GM08714 (cell line): Measurements from ENCODE around the gene CATSPERE.

Experiments
- H3K4me3 ChIP-seq: fragments of 200-500 bp; sonication (Bioruptor generic); 2 replicates; pipeline ENCODE4 v1.5.1; 2014; ENCODE audit warnings: mild to moderate bottlenecking, low read length, inconsistent platforms
- ZNF274 ChIP-seq: IDR thresholded peaks from 2 replicates; pipeline ENCODE4 v1.6.1; 2012; ENCODE audit warnings: mild to moderate bottlenecking, low read depth, low read length

Gene CATSPERE

DNA sequence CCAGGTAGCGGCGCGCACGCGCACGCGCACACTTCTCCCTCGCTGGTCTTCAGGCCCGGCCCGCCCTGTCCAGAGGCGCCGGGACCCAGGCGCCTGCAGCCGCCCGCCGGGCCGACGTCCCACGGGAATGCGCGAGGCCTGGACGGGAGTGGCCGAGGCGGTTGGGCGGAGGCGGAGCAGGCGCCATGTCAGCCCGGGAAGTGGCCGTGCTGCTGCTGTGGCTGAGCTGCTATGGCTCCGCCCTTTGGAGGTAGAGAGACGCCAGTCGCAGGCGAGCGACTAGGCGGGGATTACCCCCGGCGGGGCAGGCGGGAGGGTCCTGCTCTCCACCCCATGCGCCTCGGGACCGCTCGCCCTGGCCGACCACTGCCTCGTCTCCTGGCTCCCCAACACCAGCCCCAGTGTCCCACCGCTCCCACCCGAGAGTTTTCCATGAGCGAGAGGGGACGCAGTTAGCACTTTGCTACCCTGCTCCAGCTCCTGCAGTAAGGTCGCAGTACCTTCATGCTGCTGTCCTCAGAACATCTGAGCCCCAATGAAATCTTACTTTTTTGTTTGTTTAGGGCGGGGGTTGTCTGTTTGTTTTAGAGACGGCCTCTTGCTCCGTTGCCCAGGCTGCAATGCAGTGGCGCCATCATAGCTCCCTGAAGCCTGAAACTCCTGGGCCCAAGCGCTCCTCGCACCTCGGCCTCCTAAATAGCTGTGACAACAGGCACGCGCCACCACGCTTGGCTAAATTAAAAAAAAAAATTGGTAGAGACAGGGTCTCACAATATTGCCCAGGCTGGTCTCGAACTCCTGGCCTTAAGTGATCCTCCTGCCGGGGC, at the start of gene CATSPERE:
Gene CATSPERE (plus strand): TSS at position 29 of the 827 bp plus-strand sequence. CDS start 157 bp downstream, at position 186.
- H3K4me3 ChIP-seq = peak within 1 kb of the TSS; percentile 67
- no peak for TF ChIP-seq ZNF274

- no peak overlapping the region for H3K4me3 ChIP-seq
- no peak for TF ChIP-seq ZNF274
Measured at GRCh38 chr1:244412176-244412575, 48.9 kb upstream of the CATSPERE start.

- no peak overlapping the region for H3K4me3 ChIP-seq
- TF ChIP-seq ZNF274 = no peak
Measured at GRCh38 chr1:244413736-244414135, 47.3 kb upstream of the CATSPERE start.

DNA sequence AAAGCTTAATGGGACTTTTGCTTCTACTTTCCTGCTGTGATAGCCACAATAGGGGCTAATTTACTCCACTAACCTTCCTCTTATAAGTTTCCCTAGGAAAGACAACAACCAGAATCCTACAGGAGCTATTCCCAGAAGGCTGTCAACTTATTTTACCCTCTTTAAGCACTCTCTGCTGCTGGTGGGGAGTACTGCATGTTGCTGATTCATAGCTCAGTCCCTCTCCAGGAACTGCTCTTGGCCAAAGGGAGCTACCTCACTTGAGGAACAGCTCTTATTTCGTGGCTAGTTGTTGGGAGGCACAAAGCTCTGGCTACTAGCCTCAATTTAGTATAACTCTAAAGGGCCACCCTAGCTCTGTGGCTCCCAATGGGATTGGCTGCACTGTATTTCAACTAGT, 46.5 kb upstream of the CATSPERE start:
- TF ChIP-seq ZNF274 = no peak
- no peak overlapping the region for H3K4me3 ChIP-seq

- no peak for TF ChIP-seq ZNF274
- no peak overlapping the region for H3K4me3 ChIP-seq
Measured at GRCh38 chr1:244419024-244419423, 42.0 kb upstream of the CATSPERE start.

GRCh38 chr1:244422174-244422573, 38.9 kb upstream of the CATSPERE start:
- H3K4me3 ChIP-seq = no peak overlapping the region
- no peak for TF ChIP-seq ZNF274

- no peak for TF ChIP-seq ZNF274
Measured at GRCh38 chr1:244424649-244425334, 36.3 kb upstream of the CATSPERE start.

DNA sequence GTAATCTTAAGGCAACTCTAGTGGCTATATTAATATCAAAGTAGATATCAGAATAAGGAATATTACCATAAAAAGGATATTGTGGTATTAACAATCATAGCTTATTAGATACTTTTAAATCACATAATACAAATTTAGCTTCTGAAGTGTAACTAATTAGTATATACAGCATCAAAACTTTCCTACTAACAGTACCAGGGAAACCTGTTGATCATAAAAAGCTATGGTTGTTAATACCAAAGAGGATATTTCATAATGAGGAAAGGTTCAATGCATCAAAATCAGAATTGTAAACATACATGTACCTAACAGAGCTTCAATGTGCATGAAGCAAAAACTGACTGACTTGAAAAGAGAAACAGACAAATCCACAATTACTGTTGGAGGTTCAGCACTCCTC, 33.4 kb upstream of the CATSPERE start:
- H3K4me3 ChIP-seq = no peak overlapping the region
- no peak for TF ChIP-seq ZNF274

More at GRCh38 chr1:244424649-244425334, 36.3 kb upstream of the CATSPERE start:
- no peak overlapping the region for H3K4me3 ChIP-seq

DNA sequence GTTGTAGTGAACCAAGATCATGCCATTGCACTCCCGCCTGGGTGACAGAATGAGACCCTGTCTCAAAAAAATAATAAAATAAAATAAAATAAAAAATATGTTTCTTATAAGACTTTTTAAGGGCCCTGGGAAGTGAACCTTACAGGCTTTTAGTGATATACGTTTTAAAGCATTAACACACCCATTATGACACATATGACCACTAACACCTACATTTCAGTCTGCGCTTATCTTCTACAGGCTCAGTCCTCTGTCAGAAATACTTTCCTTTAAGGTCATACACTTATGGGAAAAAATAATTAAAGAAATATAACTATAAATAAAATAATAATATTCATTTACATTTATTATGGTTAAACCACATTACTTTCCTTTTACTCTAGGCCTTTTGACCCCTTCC, 31.3 kb upstream of the CATSPERE start:
- TF ChIP-seq ZNF274 = no peak
- no peak overlapping the region for H3K4me3 ChIP-seq

DNA sequence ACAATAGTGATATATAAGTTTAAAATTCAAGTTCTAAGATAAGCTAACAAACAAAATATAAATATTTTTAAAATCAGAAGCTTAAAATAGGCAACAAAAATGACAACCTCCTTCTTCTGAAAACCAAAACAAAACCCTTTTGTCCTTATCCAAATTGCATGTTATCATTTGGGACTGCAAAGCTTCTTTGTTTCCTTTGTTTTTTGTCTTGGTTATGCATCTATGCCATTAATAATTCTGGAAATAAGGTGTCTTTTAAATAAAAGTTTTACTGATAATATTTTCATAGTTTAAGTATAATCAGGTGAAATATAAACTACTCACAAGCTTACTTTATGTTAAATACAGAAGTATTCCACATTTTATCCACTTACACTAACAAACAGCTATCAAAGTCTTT, 29.9 kb upstream of the CATSPERE start:
- TF ChIP-seq ZNF274 = no peak
- no peak overlapping the region for H3K4me3 ChIP-seq

DNA sequence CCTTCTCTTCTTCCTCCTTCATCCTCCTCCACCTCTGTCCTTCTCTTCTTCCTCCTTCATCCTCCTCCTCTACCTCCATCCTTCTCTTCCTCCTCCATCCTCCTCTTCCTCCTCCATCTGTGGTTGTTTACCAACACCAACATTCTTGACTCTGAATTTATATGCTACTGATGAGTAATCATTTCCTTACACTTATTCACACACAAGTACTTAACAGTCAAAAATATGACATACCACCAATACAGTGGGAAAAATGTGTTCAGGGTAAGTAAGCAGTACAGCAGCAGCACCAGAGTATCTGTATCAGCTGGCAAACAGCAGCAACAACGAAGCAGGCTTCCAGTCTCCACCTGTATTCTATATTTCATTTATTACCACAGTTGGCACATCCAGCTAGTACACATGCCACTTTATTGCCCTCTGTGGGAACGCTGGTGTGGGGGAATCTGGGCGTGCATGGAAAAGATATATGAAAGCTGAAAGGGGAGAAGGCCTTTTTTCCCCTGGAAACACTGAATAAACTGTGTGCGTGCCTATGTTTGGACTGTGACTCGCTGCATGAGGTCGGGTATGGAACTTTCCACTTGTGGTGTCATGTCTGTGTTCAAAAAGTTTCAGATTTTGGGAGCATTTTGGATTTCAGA, 25.4 kb upstream of the CATSPERE start:
- H3K4me3 ChIP-seq = no peak overlapping the region
- no peak for TF ChIP-seq ZNF274

DNA sequence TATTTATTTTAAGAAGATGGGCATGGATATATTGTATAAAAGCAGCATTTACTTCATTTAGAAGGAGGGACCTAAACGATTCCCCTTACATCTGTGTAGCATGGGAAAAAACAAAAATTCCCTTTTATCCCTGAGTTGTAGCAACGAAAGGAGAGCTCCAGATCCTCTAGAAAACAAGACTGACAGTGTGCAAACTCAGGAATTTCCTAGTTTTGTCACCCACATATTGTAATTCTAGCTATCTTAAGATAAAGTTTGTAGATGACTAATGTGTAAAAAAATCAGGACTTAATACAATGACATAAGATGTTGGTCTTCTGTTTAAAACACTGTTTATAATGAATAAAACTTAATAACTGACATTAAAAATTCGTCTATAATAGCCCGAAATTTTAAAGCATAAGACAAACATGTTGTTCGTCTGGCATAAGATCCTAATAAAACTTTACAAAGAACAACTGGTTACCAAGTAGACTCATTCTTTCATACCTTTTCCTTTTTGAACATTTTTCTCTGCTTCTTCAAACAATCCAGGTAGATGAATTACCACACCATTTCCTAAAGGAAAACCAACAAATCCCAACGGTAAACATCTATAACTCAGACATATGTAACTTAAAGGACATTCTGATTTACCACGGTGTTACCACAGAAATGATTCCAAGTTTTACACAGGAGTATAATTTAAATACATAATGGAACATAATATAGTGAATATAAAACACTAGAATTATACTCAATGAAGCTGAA, 24.6 kb upstream of the CATSPERE start:
- no peak for TF ChIP-seq ZNF274
- no peak overlapping the region for H3K4me3 ChIP-seq

- TF ChIP-seq ZNF274 = no peak
- no peak overlapping the region for H3K4me3 ChIP-seq
Measured at GRCh38 chr1:244437086-244437468, 24.0 kb upstream of the CATSPERE start.
